Left kidney (tissue), 8 donors: ENCODE measurements around the gene HOXA2. TPM values are rescaled to one million over a fixed set of nuclear protein-coding genes. Genes with fewer than 3 reads are reported as not detected.

Experiments
- DNase-seq: peaks from one replicate; pipeline ENCODE4 v3.0.0-alpha.2; 2013
- long read RNA-seq, 8 donors: transcript quantifications; one replicate each; lab custom pipeline, GENCODE V29; 2026
- polyA plus RNA-seq: library from polyadenylated mRNA; unstranded; fragments of 120-200 nt; gene quantifications from one replicate; pipeline ENCODE4 v1.2.1, GENCODE V29; 2013; ENCODE audit not compliant: insufficient read length

Gene HOXA2
- polyA plus RNA-seq: 13.9 TPM
- long read RNA-seq, donor 1, transcript HOXA2-202 (1 exons, 1,993 nt): major isoform, 9 of 14 reads
- long read RNA-seq, donor 1, transcript HOXA2-201 (2 exons, 1,814 nt): minor isoform, 5 of 14 reads
- long read RNA-seq, donor 1, partial matches to known transcripts: 0 of 14 reads
- long read RNA-seq, donor 1, other reads (novel, unspliced or antisense): 0 of 14 reads
- long read RNA-seq, donor 2, transcript HOXA2-201 (2 exons, 1,814 nt): major isoform, 9 of 16 reads
- long read RNA-seq, donor 2, transcript HOXA2-202 (1 exons, 1,993 nt): minor isoform, 7 of 16 reads
- long read RNA-seq, donor 2, partial matches to known transcripts: 0 of 16 reads
- long read RNA-seq, donor 2, other reads (novel, unspliced or antisense): 0 of 16 reads
- long read RNA-seq, donor 3, partial matches to known transcripts: 0 of 5 reads
- long read RNA-seq, donor 3, other reads (novel, unspliced or antisense): 0 of 5 reads
- long read RNA-seq, donor 4: 0 reads
- long read RNA-seq, donor 5, partial matches to known transcripts: 0 of 5 reads
- long read RNA-seq, donor 5, other reads (novel, unspliced or antisense): 0 of 5 reads
- long read RNA-seq, donor 6, transcript HOXA2-201 (2 exons, 1,814 nt): major isoform, 5 of 7 reads
- long read RNA-seq, donor 6, partial matches to known transcripts: 0 of 7 reads
- long read RNA-seq, donor 6, other reads (novel, unspliced or antisense): 0 of 7 reads
- long read RNA-seq, donor 7, partial matches to known transcripts: 0 of 6 reads
- long read RNA-seq, donor 7, other reads (novel, unspliced or antisense): 0 of 6 reads
- long read RNA-seq, donor 8, partial matches to known transcripts: 0 of 2 reads
- long read RNA-seq, donor 8, other reads (novel, unspliced or antisense): 0 of 2 reads

- peak; percentile 74 for DNase-seq
Observed at GRCh38 chr7:27102581-27103442, at the start of gene HOXA2. Gene HOXA2 (minus strand): TSS chr7:27102683. CDS start chr7:27102500, 183 bp downstream.

GRCh38 chr7:27151341-27151930 is 49.0 kb upstream of the HOXA2 start:
- DNase-seq: no peak

GRCh38 chr7:27150568-27151340 is 48.3 kb upstream of the HOXA2 start:
- DNase-seq: peak; percentile 80

- no peak for DNase-seq
Observed at GRCh38 chr7:27149842-27150567, 47.5 kb upstream of the HOXA2 start.

GRCh38 chr7:27148756-27149641 is 46.5 kb upstream of the HOXA2 start:
- no peak for DNase-seq

GRCh38 chr7:27148031-27148755 is 45.7 kb upstream of the HOXA2 start:
- no peak for DNase-seq

GRCh38 chr7:27147199-27148030 is 44.9 kb upstream of the HOXA2 start, which contains the start of gene HOXA6:
Gene HOXA6 (minus strand): TSS chr7:27147774. CDS start chr7:27147749, 25 bp downstream.
- DNase-seq: no peak

GRCh38 chr7:27146491-27147198 is 44.2 kb upstream of the HOXA2 start:
- DNase-seq: no peak

- DNase-seq: no peak
Observed at GRCh38 chr7:27145914-27146412, 43.5 kb upstream of the HOXA2 start.

- DNase-seq: no peak
Observed at GRCh38 chr7:27145165-27145913, 42.9 kb upstream of the HOXA2 start.

- DNase-seq: no peak
Observed at GRCh38 chr7:27144781-27145164, 42.3 kb upstream of the HOXA2 start.

- no peak for DNase-seq
Observed at GRCh38 chr7:27143950-27144780, 41.7 kb upstream of the HOXA2 start.

- DNase-seq: peak; percentile 91
Observed at GRCh38 chr7:27143023-27143949, 40.8 kb upstream of the HOXA2 start, which contains the start of gene HOXA5. Gene HOXA5 (minus strand): TSS chr7:27143681. CDS start chr7:27143607, 74 bp downstream.
